Osteoblast (primary cell): ENCODE results near the gene EEF2K. TPM values are rescaled to one million over a fixed set of nuclear protein-coding genes. Genes with fewer than 3 reads are reported as not detected.

ENCODE experiments used
- DNase-seq: peaks from one replicate; pipeline ENCODE4 v3.0.0; 2011; ENCODE audit warnings: low spot score, mixed read lengths; ENCODE audit not compliant: insufficient read length; ENCODE audit errors: missing footprints
- H2AFZ ChIP-seq: 2 replicates; pipeline ENCODE4 v1.6.0; 2011; ENCODE audit warnings: mild to moderate bottlenecking, low read length
- H3K27ac ChIP-seq: 2 replicates; pipeline ENCODE4 v1.5.1; 2011; ENCODE audit warnings: mild to moderate bottlenecking, low read depth, low read length, moderate library complexity
- H3K27me3 ChIP-seq: 2 replicates; pipeline ENCODE4 v1.6.0; 2012; ENCODE audit warnings: mild to moderate bottlenecking, control low read depth, inconsistent platforms, low read length, moderate library complexity; ENCODE audit not compliant: insufficient read depth
- H3K36me3 ChIP-seq: 2 replicates; pipeline ENCODE4 v1.5.1; 2011; ENCODE audit warnings: mild to moderate bottlenecking, low read length, control low read depth, moderate library complexity; ENCODE audit not compliant: insufficient read depth
- H3K4me1 ChIP-seq: 2 replicates; pipeline ENCODE4 v1.5.1; 2011; ENCODE audit warnings: mild to moderate bottlenecking, low read length, control low read depth, moderate library complexity; ENCODE audit not compliant: insufficient read depth
- H3K4me2 ChIP-seq: 2 replicates; pipeline ENCODE4 v1.6.0; 2011; ENCODE audit warnings: mild to moderate bottlenecking, low read length; ENCODE audit not compliant: insufficient read depth
- H3K4me3 ChIP-seq: fragments of 200-600 bp; sonication (generic); 3 replicates; pipeline ENCODE4 v1.5.1; 2012; ENCODE audit warnings: mild to moderate bottlenecking, low read length, inconsistent platforms; ENCODE audit not compliant: insufficient read depth
- H3K79me2 ChIP-seq: 2 replicates; pipeline ENCODE4 v1.6.0; 2012; ENCODE audit warnings: mild to moderate bottlenecking, low read length, control low read depth, inconsistent platforms; ENCODE audit not compliant: insufficient read depth
- H3K9me3 ChIP-seq: 2 replicates; pipeline ENCODE4 v1.5.1; 2011; ENCODE audit warnings: low read depth, low read length, control low read depth
- H4K20me1 ChIP-seq: 2 replicates; pipeline ENCODE4 v1.6.0; 2012; ENCODE audit warnings: mild to moderate bottlenecking, low read length, control low read depth; ENCODE audit not compliant: insufficient read depth
- total RNA-seq: library from RNA; depleted of rRNA; stranded (reverse); fragments of >200 nt; gene quantifications from 2 replicates; pipeline ENCODE4 v1.2.3, GENCODE V29; 2012
- TF ChIP-seq, protein P1 (sequence below): IDR thresholded peaks from 2 replicates; pipeline ENCODE4 v1.5.1; 2011; ENCODE audit warnings: mild to moderate bottlenecking, low read depth, low read length, moderate library complexity; ENCODE audit errors: extremely low read depth

Gene EEF2K
- total RNA-seq, 1 donor: 41.6 TPM

DNA sequence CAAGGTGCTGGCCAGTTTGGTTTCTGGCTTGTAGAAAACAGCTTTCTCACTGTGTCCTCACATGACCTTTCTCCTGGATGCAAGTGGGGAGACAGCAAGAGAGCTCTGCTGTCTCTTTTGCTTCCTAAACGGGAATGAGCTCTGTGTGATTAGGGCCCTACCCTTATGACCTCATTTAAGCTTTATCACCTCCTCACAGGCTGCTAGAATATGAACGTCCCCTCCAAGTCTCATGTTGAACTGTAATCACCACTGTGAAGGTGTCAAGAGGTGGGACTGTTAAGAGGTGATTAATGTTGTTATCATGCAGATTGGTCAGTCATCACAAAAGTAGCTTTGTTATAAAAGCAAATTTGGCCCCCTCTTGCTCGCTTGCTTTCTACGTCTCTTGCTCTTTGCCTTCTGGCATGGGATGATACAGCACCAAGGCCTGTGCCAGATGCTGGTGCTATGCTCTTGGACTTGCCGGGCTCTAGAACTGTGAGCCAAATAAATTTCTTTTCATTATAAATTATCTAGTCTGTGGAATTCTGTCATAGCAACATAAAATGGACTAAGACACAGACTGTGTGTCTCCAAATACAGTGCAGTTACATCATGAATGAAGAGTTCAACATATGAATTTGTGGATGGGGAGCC is 76.3 kb downstream of the EEF2K start:
- TF ChIP-seq, protein P1, sequence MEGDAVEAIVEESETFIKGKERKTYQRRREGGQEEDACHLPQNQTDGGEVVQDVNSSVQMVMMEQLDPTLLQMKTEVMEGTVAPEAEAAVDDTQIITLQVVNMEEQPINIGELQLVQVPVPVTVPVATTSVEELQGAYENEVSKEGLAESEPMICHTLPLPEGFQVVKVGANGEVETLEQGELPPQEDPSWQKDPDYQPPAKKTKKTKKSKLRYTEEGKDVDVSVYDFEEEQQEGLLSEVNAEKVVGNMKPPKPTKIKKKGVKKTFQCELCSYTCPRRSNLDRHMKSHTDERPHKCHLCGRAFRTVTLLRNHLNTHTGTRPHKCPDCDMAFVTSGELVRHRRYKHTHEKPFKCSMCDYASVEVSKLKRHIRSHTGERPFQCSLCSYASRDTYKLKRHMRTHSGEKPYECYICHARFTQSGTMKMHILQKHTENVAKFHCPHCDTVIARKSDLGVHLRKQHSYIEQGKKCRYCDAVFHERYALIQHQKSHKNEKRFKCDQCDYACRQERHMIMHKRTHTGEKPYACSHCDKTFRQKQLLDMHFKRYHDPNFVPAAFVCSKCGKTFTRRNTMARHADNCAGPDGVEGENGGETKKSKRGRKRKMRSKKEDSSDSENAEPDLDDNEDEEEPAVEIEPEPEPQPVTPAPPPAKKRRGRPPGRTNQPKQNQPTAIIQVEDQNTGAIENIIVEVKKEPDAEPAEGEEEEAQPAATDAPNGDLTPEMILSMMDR: no peak
- no peak overlapping the region for H3K27ac ChIP-seq
- H2AFZ ChIP-seq: no peak overlapping the region
- no peaks in the 10 kb centered on the region for H3K27me3 ChIP-seq
- no peaks in the 10 kb centered on the region for H3K4me1 ChIP-seq
- H3K9me3 ChIP-seq: no peaks in the 10 kb centered on the region
- DNase-seq: no peak
- H3K36me3 ChIP-seq: peaks cover 58% of the 10 kb centered on the region
- H3K79me2 ChIP-seq: no peaks in the 10 kb centered on the region
- H3K4me2 ChIP-seq: no peak overlapping the region
- no peak overlapping the region for H3K4me3 ChIP-seq
- H4K20me1 ChIP-seq: no peaks in the 10 kb centered on the region

DNA sequence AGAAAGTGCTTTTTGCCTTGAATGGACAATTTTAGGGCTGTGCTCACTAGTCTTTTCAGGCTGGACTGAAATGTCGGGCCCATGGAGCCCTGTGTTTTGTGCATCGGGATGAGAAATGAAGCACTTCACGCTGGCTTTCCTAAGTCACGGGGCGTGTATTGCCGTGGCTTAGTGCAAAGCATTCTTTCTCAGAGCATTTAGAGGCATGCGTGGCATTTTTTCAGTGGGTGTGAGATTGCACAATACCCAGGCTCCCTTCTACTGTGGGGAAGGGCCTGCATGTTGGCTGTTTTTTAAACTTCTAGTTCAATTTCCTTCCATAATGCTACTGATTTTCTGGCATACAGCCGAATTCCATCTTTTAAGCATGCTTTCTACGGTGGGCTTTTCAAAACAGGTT is 78.6 kb downstream of the EEF2K start:
- no peak overlapping the region for H2AFZ ChIP-seq
- H3K4me1 ChIP-seq: no peaks in the 10 kb centered on the region
- DNase-seq: no peak
- H3K4me3 ChIP-seq: no peak overlapping the region
- no peak overlapping the region for H3K4me2 ChIP-seq
- no peak overlapping the region for H3K27ac ChIP-seq
- H3K36me3 ChIP-seq: peaks cover 42% of the 10 kb centered on the region
- H3K27me3 ChIP-seq: no peaks in the 10 kb centered on the region
- TF ChIP-seq, protein P1: no peak
- no peaks in the 10 kb centered on the region for H3K79me2 ChIP-seq
- no peaks in the 10 kb centered on the region for H3K9me3 ChIP-seq
- no peaks in the 10 kb centered on the region for H4K20me1 ChIP-seq

DNA sequence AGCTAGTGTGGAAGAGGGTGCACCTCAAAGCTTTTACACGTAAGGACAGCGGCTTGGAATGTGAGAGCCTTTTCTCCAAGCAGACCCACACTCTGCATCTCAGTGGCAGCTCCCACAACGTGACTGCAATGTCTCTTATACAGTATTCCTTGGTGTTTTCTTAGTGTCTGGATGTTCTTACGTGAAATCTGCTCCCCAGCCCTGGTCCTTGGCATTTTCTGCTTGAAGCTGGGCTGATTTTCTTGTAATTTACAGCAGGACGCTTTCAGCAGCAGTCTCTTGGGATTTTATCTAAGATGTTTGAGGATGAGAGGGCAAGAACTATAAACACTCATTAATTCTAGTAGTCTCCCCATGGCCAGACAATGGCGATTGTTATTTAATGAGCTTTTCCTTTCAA is 79.0 kb downstream of the EEF2K start:
- no peak overlapping the region for H3K27ac ChIP-seq
- no peak for DNase-seq
- no peaks in the 10 kb centered on the region for H3K27me3 ChIP-seq
- no peak overlapping the region for H3K4me2 ChIP-seq
- peaks cover 38% of the 10 kb centered on the region for H3K36me3 ChIP-seq
- H4K20me1 ChIP-seq: no peaks in the 10 kb centered on the region
- no peaks in the 10 kb centered on the region for H3K79me2 ChIP-seq
- H3K4me3 ChIP-seq: no peak overlapping the region
- H3K4me1 ChIP-seq: no peaks in the 10 kb centered on the region
- no peaks in the 10 kb centered on the region for H3K9me3 ChIP-seq
- H2AFZ ChIP-seq: no peak overlapping the region
- TF ChIP-seq, protein P1: no peak

DNA sequence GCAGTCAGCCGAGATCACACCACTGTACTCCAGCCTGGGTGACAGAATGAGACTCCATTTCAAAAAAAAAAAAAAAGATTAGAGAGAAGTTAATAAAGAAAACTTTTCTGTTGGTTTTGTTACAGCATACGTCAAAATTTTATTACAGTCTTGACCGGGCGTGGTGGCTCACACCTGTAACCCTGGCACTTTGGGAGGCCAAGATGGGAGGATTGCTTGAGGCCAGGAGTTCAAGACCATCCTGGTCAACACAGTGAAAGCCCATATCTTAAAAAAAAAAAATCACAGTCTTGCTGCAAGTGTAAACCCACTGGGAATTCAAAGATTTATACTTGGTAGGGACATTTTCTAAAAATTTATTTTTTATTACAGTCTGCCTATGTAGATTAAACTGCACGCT is 84.9 kb downstream of the EEF2K start:
- no peak for DNase-seq
- H2AFZ ChIP-seq: no peak overlapping the region
- no peak overlapping the region for H3K4me2 ChIP-seq
- peaks cover 3% of the 10 kb centered on the region for H3K36me3 ChIP-seq
- no peak overlapping the region for H3K4me3 ChIP-seq
- H3K27me3 ChIP-seq: no peaks in the 10 kb centered on the region
- peaks cover under 1% of the 10 kb centered on the region for H3K4me1 ChIP-seq
- TF ChIP-seq, protein P1: no peak
- no peaks in the 10 kb centered on the region for H3K9me3 ChIP-seq
- H3K27ac ChIP-seq: no peak overlapping the region
- no peaks in the 10 kb centered on the region for H4K20me1 ChIP-seq
- H3K79me2 ChIP-seq: no peaks in the 10 kb centered on the region
